ENCODE results near the gene IL17C.
"Not testable (repeated sequence)": the region's sequence is repeated elsewhere in the genome, so short reads cannot be mapped to it uniquely, and the experiment has no call there.

Gene IL17C

DNA sequence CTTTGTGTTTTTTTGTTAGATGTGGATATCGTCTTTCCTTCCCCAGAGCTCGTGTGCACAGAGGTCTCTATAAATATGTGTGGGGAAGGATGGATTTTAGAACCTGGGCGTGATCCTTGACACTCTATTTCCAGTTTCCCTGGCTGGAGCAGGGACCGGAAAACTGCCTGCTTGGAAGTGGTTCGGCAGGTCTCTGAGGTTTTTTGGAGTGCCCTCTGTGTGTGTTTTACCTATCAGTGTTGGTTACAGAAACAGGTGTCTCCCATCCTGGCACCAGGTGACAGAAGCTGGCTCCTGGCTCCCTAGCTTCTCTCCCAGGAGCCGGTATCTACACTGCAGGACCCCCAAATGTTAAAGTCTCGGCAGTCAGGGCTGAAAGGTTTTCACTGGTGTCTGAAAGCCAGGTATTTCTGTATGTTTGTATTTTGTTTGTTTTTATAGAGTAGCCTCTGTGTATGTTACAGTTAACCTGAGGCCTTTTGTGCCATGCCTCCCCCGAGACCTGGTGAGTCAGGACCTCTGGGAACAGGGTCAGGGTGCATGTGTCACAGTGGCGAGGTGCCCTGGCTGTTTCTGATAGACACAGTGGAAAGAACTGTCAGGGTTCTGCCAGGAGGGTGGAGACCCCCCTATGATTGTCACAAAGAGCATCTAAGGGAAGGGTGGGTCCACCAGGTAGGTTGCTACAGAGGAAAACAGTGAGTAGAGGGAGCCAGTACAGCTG lies 36.9 kb upstream of the IL17C start:
- TF ChIP-seq, protein P1, sequence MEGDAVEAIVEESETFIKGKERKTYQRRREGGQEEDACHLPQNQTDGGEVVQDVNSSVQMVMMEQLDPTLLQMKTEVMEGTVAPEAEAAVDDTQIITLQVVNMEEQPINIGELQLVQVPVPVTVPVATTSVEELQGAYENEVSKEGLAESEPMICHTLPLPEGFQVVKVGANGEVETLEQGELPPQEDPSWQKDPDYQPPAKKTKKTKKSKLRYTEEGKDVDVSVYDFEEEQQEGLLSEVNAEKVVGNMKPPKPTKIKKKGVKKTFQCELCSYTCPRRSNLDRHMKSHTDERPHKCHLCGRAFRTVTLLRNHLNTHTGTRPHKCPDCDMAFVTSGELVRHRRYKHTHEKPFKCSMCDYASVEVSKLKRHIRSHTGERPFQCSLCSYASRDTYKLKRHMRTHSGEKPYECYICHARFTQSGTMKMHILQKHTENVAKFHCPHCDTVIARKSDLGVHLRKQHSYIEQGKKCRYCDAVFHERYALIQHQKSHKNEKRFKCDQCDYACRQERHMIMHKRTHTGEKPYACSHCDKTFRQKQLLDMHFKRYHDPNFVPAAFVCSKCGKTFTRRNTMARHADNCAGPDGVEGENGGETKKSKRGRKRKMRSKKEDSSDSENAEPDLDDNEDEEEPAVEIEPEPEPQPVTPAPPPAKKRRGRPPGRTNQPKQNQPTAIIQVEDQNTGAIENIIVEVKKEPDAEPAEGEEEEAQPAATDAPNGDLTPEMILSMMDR (IDR thresholded peaks at IDR 0.05; ENCODE audit: low read depth, low read length): no peak
- H3K4me3 ChIP-seq (ENCODE audit: low read depth, low read length): no peak overlapping the region

- H3K4me3 ChIP-seq (ENCODE audit: low read depth, low read length): no peak overlapping the region
- TF ChIP-seq, protein P1 (IDR thresholded peaks at IDR 0.05; ENCODE audit: low read depth, low read length): no peak
These were observed 36.3 kb upstream of the IL17C start for GRCh38 chr16:88602091-88602490.

DNA sequence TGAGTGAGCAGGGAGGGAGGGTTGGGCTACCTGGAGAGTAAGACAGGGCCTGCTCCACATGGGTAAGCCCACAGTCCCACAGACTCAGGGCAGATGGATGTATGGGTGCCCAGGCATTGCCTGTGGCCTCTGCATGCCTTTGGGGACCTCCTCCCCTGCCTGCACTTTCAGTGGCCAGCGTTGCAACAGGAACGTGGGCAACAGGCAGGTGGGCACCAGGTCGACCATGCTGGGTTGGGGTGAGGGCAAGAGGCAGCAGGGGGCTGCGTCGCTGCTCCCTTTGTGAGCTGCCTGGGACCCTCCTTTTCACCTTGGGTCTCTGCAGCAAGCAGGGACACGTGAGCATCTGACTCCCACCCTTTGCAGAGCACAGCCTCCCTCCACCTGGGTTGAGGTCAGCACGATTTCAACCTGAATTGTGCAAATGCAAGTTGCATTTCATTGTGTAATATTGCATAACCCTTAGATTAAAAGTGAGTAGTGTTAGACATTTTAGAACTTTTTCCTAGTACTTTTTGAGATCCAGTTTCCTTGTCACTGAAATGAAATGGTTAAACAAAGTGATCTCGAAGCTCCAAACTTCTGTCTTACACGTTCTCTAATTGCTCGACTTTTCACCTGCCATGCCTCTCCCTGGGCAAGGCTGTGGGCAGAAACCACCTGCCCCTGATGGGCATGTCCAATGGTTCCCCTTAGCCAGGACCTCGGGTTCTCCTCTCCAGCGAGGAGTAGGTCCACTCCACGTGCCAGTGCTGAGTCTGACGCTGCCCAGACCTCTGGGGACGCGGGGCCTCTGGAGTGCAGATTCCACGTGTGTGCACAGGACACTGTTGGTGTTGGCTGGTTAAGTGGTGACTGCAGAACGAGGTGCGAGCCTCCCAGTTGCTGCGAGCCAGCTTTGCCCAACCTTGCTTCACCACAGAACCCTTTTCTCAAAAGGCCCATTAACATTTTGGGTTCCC lies 32.9 kb upstream of the IL17C start:
- H3K4me3 ChIP-seq (ENCODE audit: low read depth, low read length): no peak overlapping the region
- TF ChIP-seq, protein P1 (IDR thresholded peaks at IDR 0.05; ENCODE audit: low read depth, low read length): no peak

GRCh38 chr16:88606148-88606757 lies 32.1 kb upstream of the IL17C start:
- TF ChIP-seq, protein P1 (IDR thresholded peaks at IDR 0.05; ENCODE audit: low read depth, low read length): no peak
- no peak overlapping the region for H3K4me3 ChIP-seq (ENCODE audit: low read depth, low read length)

GRCh38 chr16:88608076-88608475 lies 30.3 kb upstream of the IL17C start:
- TF ChIP-seq, protein P1 (IDR thresholded peaks at IDR 0.05; ENCODE audit: low read depth, low read length): no peak
- no peak overlapping the region for H3K4me3 ChIP-seq (ENCODE audit: low read depth, low read length)

DNA sequence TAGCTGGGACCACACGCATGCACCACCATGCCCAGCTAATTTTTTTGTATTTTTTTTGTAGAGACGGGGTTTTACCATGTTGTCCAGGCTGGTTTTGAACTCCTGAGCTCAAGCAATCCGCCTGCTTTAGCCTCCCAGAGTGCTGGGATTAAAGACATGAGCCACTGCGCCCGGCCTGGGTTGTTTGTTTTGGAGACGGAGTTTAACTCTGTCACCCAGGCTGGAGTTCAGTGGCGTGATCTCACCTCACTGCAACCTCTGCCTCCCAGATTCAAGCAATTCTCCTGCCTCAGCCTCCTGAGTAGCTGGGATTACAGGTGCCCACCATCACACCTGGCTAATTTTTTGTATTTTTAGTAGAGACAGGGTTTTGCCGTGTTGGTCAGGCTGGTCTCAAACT lies 28.9 kb upstream of the IL17C start:
- not testable (repeated sequence) for H3K4me3 ChIP-seq (ENCODE audit: low read depth, low read length)

GRCh38 chr16:88610080-88610479 lies 28.3 kb upstream of the IL17C start:
- TF ChIP-seq, protein P1 (IDR thresholded peaks at IDR 0.05; ENCODE audit: low read depth, low read length): no peak
- H3K4me3 ChIP-seq (ENCODE audit: low read depth, low read length): no peak overlapping the region
